H54 (cell line): ENCODE results near the gene GPR55.
A peak's percentile ranks its signal among the peaks of the same experiment; 100 is the strongest.

Experiments used
- DNase-seq: peaks from one replicate; pipeline ENCODE4 v3.0.0; 2011; ENCODE audit warnings: low spot score, mixed read lengths; ENCODE audit not compliant: insufficient read length
- FAIRE-seq: peaks from 3 replicates; lab custom pipeline; 2011; peaks lifted over from hg19 to GRCh38; lab: Jason Lieb, UNC
- POLR2A ChIP-seq: IDR thresholded peaks from 2 replicates; pipeline ENCODE4 v1.6.1; 2011; ENCODE audit warnings: low read depth, mild to moderate bottlenecking, low read length

Gene GPR55

GRCh38 chr2:230868161-230868946, 56.7 kb downstream of the GPR55 start:
- no peak for DNase-seq
- TF ChIP-seq POLR2A = no peak
- FAIRE-seq = no peak

- no peak for FAIRE-seq
- peak; percentile 48 for DNase-seq
- TF ChIP-seq POLR2A = no peak
Measured at GRCh38 chr2:230866756-230867523, 58.1 kb downstream of the GPR55 start.

GRCh38 chr2:230865766-230866755, 59.0 kb downstream of the GPR55 start:
- FAIRE-seq (no peak), DNase-seq (no peak)

GRCh38 chr2:230865307-230865765, 59.7 kb downstream of the GPR55 start:
- FAIRE-seq = no peak
- TF ChIP-seq POLR2A = no peak
- DNase-seq = no peak

More at GRCh38 chr2:230865766-230866755, 59.0 kb downstream of the GPR55 start:
- TF ChIP-seq POLR2A = no peak

GRCh38 chr2:230864605-230865306, 60.3 kb downstream of the GPR55 start, which contains the start of gene ITM2C:
ITM2C (plus strand) TSS chr2:230864942; CDS start chr2:230865026, 84 bp downstream.
- peak; percentile 85 for DNase-seq
- FAIRE-seq = no peak
- peak; percentile 74 for TF ChIP-seq POLR2A

GRCh38 chr2:230864122-230864604, 60.9 kb downstream of the GPR55 start:
- FAIRE-seq (no peak), DNase-seq (no peak)
- no peak for TF ChIP-seq POLR2A

- DNase-seq (no peak), FAIRE-seq (no peak)
- no peak for TF ChIP-seq POLR2A
Measured at GRCh38 chr2:230863442-230864121, 61.5 kb downstream of the GPR55 start.

- DNase-seq (no peak), FAIRE-seq (no peak)
- TF ChIP-seq POLR2A = no peak
Measured at GRCh38 chr2:230863031-230863430, 62.0 kb downstream of the GPR55 start.

- TF ChIP-seq POLR2A = no peak
- FAIRE-seq (no peak), DNase-seq (no peak)
Measured at GRCh38 chr2:230862292-230862691, 62.8 kb downstream of the GPR55 start.

- FAIRE-seq (no peak), DNase-seq (no peak)
- no peak for TF ChIP-seq POLR2A
Measured at GRCh38 chr2:230861552-230862255, 63.3 kb downstream of the GPR55 start.
